Panc1 (cell line): ENCODE measurements around the gene C1orf105.

Experiments
- POLR2AphosphoS5 ChIP-seq: IDR thresholded peaks from 2 replicates; pipeline ENCODE4 v1.6.1; 2012; ENCODE audit warnings: mild to moderate bottlenecking, low read depth, low read length, moderate library complexity
- TCF7L2 ChIP-seq: IDR thresholded peaks from 2 replicates; pipeline ENCODE4 v1.6.1; 2011; ENCODE audit warnings: mild to moderate bottlenecking, low read depth, low read length, inconsistent platforms
- TF ChIP-seq, protein P1 (sequence below): fragments of 450-650 bp; IDR thresholded peaks from 2 replicates; pipeline ENCODE4 v1.5.1; 2017; ENCODE audit warnings: mild to moderate bottlenecking

DNA sequence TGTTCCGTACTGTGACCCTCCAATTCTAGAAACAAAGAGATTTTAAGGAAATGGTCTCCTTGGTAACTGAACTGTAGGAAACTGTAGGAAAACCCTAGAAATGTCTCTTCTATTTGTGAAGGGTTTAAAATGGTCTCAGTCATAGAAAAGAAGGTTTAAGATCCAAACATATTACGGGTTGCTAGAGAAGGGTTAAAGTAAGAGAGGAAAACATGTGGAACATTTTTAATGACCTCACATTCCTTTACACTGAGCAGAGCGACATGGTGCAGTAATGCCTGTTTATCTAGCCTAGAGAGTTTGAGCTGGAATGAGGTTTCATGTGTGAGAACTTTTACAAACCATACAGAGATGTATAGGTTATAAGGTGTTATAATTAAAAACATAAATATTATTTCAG, 36.9 kb upstream of the C1orf105 start:
- TF ChIP-seq, protein P1, sequence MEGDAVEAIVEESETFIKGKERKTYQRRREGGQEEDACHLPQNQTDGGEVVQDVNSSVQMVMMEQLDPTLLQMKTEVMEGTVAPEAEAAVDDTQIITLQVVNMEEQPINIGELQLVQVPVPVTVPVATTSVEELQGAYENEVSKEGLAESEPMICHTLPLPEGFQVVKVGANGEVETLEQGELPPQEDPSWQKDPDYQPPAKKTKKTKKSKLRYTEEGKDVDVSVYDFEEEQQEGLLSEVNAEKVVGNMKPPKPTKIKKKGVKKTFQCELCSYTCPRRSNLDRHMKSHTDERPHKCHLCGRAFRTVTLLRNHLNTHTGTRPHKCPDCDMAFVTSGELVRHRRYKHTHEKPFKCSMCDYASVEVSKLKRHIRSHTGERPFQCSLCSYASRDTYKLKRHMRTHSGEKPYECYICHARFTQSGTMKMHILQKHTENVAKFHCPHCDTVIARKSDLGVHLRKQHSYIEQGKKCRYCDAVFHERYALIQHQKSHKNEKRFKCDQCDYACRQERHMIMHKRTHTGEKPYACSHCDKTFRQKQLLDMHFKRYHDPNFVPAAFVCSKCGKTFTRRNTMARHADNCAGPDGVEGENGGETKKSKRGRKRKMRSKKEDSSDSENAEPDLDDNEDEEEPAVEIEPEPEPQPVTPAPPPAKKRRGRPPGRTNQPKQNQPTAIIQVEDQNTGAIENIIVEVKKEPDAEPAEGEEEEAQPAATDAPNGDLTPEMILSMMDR, result no peak
- TF ChIP-seq POLR2AphosphoS5, result no peak
- no peak for TF ChIP-seq TCF7L2
